GM13977 (cell line): Measurements from ENCODE around the gene UGT1A5.

ENCODE experiments used
- DNase-seq: peaks from one replicate; pipeline ENCODE4 v3.0.0; 2012; ENCODE audit warnings: low spot score
- in situ Hi-C: fragments of 300-500 bp; cut with MboI; formaldehyde crosslinking; loops from one replicate; pipeline ENCODE4 v1.12.0; 2022; ENCODE audit warnings: low sequenced_read_pairs, low pct_unique_long_range_greater_than_20kb, mixed read lengths, inconsistent platforms; ENCODE audit not compliant: unreplicated experiment
- TF ChIP-seq, protein P1 (sequence below): IDR thresholded peaks from 2 replicates; pipeline ENCODE4 v1.5.1; 2012; ENCODE audit warnings: mild to moderate bottlenecking, control low read depth; ENCODE audit not compliant: insufficient read depth; ENCODE audit errors: extremely low read depth, missing control alignments

Gene UGT1A5

DNA sequence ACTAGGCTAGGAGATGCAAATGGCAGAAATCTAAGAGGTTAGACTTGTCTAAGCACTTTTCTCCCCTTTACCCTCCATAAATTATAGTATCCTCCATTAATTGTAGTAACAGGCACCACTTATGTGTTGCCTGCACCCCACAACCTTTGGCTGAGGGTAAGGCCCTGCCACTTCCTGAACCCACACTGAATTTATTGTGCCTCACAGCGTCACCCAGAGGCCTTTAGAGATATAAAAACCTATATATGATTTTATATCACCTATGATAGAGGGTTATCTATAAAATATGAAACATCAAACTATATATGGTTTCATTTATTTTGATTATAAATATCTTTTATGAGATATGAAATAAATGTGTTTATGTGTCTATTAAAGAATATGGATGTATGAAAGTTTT is 38.4 kb upstream of the UGT1A5 start:
- in situ Hi-C loops = no loop called here
- no peak for DNase-seq
- TF ChIP-seq, protein P1, sequence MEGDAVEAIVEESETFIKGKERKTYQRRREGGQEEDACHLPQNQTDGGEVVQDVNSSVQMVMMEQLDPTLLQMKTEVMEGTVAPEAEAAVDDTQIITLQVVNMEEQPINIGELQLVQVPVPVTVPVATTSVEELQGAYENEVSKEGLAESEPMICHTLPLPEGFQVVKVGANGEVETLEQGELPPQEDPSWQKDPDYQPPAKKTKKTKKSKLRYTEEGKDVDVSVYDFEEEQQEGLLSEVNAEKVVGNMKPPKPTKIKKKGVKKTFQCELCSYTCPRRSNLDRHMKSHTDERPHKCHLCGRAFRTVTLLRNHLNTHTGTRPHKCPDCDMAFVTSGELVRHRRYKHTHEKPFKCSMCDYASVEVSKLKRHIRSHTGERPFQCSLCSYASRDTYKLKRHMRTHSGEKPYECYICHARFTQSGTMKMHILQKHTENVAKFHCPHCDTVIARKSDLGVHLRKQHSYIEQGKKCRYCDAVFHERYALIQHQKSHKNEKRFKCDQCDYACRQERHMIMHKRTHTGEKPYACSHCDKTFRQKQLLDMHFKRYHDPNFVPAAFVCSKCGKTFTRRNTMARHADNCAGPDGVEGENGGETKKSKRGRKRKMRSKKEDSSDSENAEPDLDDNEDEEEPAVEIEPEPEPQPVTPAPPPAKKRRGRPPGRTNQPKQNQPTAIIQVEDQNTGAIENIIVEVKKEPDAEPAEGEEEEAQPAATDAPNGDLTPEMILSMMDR = peak; percentile 28

DNA sequence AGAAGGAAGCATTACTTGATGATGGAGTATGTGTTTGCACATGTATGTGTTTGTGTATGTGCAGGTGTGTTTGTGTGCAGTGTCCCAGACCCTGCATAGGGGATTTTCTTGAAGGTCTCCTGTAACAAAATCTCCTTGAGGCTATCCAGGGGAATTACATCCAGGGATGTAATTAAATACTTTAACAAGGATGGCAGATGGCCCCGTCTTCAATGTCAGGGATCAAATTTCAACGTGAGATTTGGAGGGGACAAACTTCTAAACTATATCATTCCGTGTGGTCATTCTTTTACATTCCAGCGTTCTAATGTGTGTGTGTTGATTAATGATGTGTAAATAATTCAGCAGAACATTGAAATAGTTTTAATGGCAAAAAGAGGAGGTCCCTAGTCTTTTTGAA is 37.7 kb upstream of the UGT1A5 start:
- DNase-seq = no peak
- TF ChIP-seq, protein P1 = no peak
- in situ Hi-C loops = no loop called here

DNA sequence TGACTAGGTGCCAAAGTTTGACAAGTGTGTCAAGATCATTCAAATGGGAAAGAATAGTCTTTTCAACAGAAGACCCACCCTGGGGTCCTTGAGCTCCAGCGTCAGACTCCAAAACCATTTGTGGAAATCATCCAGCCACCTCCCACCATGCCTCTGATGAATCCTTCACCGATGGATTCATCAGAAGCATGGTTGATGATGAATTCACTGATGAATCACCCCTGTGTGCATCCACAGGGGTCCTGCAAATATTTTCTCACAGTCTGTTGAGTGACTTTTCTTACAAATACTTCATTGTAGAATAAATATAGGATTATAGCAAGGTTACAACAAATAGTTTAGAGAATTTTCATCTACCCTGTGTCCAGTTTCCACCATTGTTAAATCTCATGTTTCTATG is 36.7 kb upstream of the UGT1A5 start:
- DNase-seq = no peak
- TF ChIP-seq, protein P1 = no peak
- in situ Hi-C loops = no loop called here

DNA sequence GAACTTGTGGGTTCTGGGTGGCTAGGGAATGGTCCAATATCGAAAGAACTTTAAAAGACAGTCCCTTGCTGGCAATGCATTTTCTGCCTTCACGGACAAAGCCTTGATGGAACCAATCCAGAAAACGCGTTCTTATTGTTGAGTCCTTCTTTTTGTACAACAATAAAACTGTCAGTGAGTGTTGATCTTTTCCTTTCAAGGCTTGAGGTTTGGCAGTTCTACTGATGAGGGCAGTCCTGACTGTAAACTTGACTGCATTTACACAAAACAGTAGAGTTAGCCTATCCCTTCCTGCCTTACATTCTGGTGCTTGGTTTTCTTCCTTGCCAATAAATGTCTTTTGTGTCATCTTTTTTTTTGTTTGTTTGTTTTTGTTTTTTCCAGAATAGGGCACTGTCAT is 33.5 kb upstream of the UGT1A5 start:
- in situ Hi-C loops = no loop called here
- TF ChIP-seq, protein P1 = no peak
- no peak for DNase-seq

DNA sequence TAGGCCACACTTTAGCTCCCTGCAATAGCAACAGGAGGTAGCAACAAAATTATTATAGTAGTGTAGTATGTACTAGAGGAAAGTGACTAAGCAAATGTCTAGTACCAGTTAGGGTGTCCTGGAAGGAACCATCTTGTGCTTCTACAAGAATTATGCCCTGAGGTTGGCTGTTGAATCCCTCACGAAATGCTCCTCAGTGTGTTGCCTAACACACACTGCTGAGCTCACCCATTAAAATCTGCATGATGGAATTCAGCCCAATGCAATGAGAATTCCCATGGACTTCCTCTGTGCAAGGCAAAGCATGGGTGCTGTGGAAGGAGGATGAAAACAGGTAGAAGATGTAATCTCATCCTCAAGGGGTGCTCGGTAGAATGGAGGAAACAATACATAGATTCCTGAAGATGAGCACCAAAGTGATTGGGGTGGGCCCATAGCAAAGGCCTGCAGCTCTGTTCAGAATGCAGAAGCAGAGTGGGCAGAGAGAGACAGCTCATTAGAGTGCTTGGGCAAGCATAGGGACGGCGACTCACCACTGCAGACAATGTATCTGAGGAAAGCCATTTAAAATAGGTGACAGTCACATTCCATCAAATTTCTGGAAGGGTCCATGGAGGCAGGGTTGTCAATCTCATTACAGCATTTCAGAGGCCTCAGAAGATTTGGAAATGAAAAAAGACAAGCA is 32.2 kb upstream of the UGT1A5 start:
- TF ChIP-seq, protein P1 = no peak
- DNase-seq = no peak
- in situ Hi-C loops = no loop called here

DNA sequence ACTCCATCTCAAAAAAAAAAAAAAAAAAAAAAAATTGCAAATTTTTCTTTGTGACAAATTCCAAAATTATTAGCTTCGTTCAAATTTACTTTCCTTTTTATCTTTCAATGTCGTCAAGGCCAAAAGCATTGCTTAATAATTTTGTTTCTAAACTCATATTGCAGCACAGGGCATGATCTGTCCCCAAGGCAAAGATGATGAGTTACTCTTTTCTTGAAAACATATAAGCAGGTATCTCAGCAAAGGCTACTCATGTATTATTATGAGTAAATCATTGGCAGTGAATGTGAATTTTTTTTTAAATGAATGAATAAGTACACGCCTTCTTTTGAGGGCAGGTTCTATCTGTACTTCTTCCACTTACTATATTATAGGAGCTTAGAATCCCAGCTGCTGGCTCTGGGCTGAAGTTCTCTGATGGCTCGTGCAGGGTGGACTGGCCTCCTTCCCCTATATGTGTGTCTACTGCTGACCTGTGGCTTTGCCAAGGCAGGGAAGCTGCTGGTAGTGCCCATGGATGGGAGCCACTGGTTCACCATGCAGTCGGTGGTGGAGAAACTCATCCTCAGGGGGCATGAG is 31.1 kb upstream of the UGT1A5 start, which contains the start of gene UGT1A7:
UGT1A7 (plus strand) TSS at position 381 of the 579 bp plus-strand sequence; CDS start at position 418, 37 bp downstream.
- DNase-seq = no peak
- in situ Hi-C loops = no loop called here
- TF ChIP-seq, protein P1 = no peak

DNA sequence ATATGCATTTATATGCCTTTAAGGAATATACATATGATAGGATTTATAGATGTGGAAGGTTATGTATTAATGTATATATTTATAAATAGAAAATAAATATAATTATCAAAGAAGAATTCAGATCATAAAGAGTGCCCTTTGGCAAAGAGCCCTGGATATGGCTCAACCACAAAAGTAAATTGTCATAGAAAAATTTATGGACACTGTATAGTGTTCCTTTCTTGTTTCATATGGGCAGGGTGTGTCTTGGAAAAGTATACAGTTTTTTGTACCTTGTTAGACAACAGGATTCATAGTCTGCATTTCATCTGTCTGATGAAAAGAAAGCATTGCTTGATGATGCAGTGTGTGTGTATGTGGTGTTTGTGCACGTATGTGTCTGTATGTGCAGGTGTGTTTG is 28.1 kb upstream of the UGT1A5 start:
- in situ Hi-C loops = no loop called here
- DNase-seq = no peak
- TF ChIP-seq, protein P1 = no peak
